ENCODE results near the gene ARHGEF35. TPM values are rescaled to one million over a fixed set of nuclear protein-coding genes. Genes with fewer than 3 reads are reported as not detected.
"Not testable (repeated sequence)": the region's sequence is repeated elsewhere in the genome, so short reads cannot be mapped to it uniquely, and the experiment has no call there.

ARHGEF35 gene
- 0.89 and 1.2 TPM in 2 replicates for total RNA-seq
- long read RNA-seq, result 0 reads

DNA sequence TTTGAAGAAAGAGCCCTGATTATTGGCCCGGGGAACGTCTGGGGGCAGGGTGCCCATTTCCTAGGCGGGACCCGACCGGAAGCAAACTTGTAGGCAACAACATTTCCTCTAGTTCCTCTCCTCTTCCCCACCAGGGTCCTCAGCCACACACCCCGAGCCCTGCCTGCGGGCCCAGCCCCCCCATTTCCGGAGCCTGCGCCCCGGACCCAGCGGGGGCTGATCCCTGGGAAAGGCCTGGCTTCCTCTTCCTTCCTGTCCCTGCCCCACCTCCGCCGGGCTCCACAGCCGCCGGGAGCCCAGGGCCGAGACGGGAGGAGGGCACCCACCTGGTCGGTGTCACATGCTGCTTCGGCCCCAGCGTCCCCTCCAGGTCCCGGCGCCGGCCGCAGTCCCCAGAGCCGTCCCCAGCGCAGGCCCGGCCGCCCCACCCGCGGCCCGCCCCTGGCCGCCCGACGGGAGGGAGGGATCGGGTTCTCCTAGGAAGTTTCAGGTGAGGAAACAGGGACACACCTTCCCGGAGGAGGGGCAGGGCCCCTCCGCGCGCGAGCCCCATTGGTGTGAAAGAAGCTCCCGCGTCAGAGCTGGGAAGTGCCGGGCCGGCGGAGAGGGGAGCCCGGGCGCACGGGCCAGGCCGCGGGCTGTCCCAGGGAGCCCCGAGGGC lies at the start of gene ARHGEF35:
TSS of gene ARHGEF35 (minus strand) at position 622 of the 661 bp plus-strand sequence. CDS start 7,450 bp downstream, outside the sequence.
- not testable (repeated sequence) for H3K4me1 Mint-ChIP-seq; H3K9me3 Mint-ChIP-seq; H3K27me3 Mint-ChIP-seq (ENCODE audit: low read depth); DNase-seq (ENCODE audit: low read depth, low spot score); H3K36me3 Mint-ChIP-seq (ENCODE audit: low read depth); H3K27ac Mint-ChIP-seq (ENCODE audit: unreplicated experiment)
- peak within 1 kb of the TSS; percentile 75 for H3K4me3 Mint-ChIP-seq

DNA sequence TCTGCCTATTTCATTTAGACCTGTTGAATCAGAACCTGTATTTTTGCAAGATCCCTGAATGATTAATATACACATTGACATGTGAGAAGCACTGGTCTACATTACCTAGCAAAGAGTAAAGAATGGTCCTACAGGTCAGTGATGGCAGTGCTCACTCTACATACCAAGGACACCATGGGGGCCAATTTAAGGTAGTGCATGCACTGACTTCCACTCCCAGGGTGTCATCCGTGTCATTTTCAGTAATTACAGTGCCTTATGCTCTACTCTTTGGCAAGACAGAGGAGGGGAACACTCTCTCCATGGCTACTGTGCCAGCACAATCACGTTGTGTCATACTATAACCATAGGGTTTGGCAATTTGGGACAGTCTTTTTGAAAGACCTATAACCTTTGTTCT lies 49.7 kb upstream of the ARHGEF35 start:
- not testable (repeated sequence) for H3K27ac Mint-ChIP-seq (ENCODE audit: unreplicated experiment); H3K27me3 Mint-ChIP-seq (ENCODE audit: low read depth); H3K36me3 Mint-ChIP-seq (ENCODE audit: low read depth); H3K9me3 Mint-ChIP-seq; H3K4me3 Mint-ChIP-seq; H3K4me1 Mint-ChIP-seq; DNase-seq (ENCODE audit: low read depth, low spot score)

DNA sequence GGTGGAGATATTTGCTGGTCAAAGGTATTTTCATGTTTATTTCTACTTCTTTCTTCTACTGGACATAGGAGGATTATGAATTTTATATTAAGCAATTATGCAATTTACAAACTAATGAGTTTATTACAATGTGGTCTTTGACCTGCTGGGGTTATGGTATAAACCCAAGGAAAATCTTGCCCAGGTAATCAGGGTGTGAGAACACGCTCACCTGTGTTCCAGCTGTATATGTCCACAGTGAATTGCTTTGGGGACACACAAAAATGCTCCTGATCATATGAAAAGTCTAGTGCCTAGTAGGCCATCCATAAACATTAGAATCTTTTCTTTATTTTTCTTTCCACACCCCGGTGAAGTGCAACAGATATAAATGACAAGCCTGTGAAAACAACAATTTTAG lies 43.7 kb upstream of the ARHGEF35 start, which contains the start of gene OR2A42:
TSS of gene OR2A42 (minus strand) at position 241 of the 400 bp plus-strand sequence. CDS start 6,762 bp downstream, outside the sequence.
- not testable (repeated sequence) for H3K27ac Mint-ChIP-seq (ENCODE audit: unreplicated experiment); DNase-seq (ENCODE audit: low read depth, low spot score); H3K4me3 Mint-ChIP-seq; H3K9me3 Mint-ChIP-seq; H3K4me1 Mint-ChIP-seq; H3K27me3 Mint-ChIP-seq (ENCODE audit: low read depth); H3K36me3 Mint-ChIP-seq (ENCODE audit: low read depth)

DNA sequence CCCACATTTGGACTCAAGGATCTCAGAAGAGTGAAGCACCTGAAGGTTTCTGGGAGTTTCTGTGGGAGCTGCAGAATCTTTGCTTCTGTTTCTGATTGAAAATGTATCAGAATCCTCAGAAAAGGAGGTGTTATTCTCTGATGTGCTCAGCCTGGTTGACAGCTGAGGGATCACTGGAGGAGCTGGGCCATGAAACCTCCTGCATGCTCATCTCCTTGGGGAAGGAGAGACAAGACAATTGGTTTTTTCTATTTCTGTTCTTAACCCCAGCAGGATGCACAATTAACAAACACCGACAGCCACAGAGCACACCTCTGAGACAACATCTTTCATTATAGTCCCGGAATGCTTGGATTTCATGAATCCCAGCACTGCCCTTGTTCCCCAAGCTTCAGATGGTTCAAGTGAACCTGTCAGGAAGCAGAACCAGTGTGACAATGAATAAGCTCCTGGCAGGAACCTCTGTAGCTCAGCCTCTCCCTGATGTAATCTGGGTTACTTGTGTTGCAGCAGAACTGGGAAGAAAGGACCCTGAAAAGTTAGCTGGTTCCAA lies 43.0 kb upstream of the ARHGEF35 start:
- H3K4me3 Mint-ChIP-seq; DNase-seq (ENCODE audit: low read depth, low spot score); H3K36me3 Mint-ChIP-seq (ENCODE audit: low read depth); H3K9me3 Mint-ChIP-seq; H3K27me3 Mint-ChIP-seq (ENCODE audit: low read depth); H3K4me1 Mint-ChIP-seq; H3K27ac Mint-ChIP-seq (ENCODE audit: unreplicated experiment): not testable (repeated sequence)

DNA sequence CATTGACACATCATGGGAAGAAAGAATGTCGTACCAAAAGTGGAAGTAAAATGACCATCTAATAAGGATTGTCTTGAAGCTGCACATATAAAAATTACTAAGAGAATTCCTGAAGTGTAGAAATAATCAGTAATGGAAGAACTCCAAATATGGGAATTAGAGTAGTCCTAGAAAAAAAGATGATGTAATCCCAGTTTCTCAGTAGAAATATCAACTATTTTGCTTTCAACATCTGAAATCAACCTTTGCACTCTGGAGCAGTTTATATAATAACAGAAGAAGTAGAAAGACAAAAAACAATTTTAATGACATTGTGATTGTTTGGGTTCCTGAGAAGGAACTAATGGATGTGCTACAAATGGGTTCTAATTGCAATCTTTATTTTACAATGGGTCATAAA lies 37.4 kb upstream of the ARHGEF35 start:
- H3K27ac Mint-ChIP-seq (ENCODE audit: unreplicated experiment); DNase-seq (ENCODE audit: low read depth, low spot score); H3K27me3 Mint-ChIP-seq (ENCODE audit: low read depth): not testable (repeated sequence)

DNA sequence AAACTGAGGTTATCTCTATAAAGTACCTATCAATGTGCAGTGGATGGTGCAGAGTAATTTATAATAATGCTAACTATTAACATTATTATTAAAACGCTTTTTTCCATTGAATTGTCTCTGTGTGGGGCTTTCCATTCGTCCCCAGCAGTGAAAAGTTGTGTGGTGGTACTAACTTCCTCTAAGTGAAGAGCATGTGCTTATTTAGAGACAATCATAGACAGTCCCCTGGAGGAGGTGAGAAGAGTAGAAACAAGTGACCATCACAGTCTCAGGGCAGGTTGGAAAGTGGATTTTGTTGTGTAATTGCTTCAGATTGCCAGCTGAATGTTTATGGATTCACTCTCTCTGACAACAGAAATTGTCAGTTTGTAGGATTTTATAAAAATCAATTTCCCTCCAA lies 35.4 kb upstream of the ARHGEF35 start:
- not testable (repeated sequence) for H3K27me3 Mint-ChIP-seq (ENCODE audit: low read depth); H3K9me3 Mint-ChIP-seq

More for the DNA sequence above, 37.4 kb upstream of the ARHGEF35 start:
- H3K36me3 Mint-ChIP-seq (ENCODE audit: low read depth); H3K9me3 Mint-ChIP-seq; H3K4me1 Mint-ChIP-seq; H3K4me3 Mint-ChIP-seq: not testable (repeated sequence)

DNA sequence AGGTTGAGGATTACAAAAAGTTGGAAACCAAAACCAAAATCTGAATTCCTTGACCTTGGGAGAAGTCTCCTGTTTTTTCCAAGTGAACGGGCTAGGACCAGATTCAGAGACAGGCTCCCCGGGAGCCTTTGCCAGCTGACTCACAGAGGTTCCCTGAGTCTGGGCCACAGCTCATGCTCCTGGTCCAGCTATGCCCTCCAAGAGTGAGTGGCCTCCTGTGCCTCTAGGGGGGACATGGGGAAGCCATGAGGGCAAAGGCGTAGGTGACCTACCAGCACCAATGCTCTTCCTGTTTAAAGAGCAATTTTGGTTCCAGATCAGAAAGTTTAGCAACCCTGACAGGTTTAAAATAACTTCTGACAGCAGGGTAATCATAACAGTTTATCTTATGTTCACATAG lies 33.2 kb upstream of the ARHGEF35 start:
- DNase-seq (ENCODE audit: low read depth, low spot score); H3K27me3 Mint-ChIP-seq (ENCODE audit: low read depth); H3K4me3 Mint-ChIP-seq; H3K27ac Mint-ChIP-seq (ENCODE audit: unreplicated experiment); H3K36me3 Mint-ChIP-seq (ENCODE audit: low read depth); H3K4me1 Mint-ChIP-seq; H3K9me3 Mint-ChIP-seq: not testable (repeated sequence)

More for the DNA sequence above, 35.4 kb upstream of the ARHGEF35 start:
- not testable (repeated sequence) for DNase-seq (ENCODE audit: low read depth, low spot score); H3K4me3 Mint-ChIP-seq; H3K36me3 Mint-ChIP-seq (ENCODE audit: low read depth); H3K4me1 Mint-ChIP-seq; H3K27ac Mint-ChIP-seq (ENCODE audit: unreplicated experiment)

DNA sequence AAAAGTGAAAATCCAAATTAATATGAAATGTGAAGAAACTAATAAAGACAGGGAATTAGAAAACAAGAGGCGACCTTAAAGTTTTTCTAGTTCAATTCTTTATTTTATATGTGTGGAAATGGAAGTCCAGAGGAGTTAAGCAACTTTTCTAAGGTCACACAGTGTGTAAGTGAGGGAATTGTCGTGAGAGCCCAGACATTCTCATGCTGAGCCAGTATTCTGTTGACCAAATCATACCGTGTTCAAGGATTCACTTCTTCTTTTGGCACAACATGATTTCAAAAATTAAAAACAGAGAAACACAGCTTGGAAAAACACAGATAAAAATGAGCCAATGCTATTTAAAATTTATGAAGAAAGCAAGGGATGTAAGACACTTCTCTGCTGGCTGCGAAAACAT lies 31.2 kb upstream of the ARHGEF35 start:
- H3K27ac Mint-ChIP-seq (ENCODE audit: unreplicated experiment); H3K36me3 Mint-ChIP-seq (ENCODE audit: low read depth); DNase-seq (ENCODE audit: low read depth, low spot score); H3K4me1 Mint-ChIP-seq; H3K4me3 Mint-ChIP-seq; H3K27me3 Mint-ChIP-seq (ENCODE audit: low read depth); H3K9me3 Mint-ChIP-seq: not testable (repeated sequence)

DNA sequence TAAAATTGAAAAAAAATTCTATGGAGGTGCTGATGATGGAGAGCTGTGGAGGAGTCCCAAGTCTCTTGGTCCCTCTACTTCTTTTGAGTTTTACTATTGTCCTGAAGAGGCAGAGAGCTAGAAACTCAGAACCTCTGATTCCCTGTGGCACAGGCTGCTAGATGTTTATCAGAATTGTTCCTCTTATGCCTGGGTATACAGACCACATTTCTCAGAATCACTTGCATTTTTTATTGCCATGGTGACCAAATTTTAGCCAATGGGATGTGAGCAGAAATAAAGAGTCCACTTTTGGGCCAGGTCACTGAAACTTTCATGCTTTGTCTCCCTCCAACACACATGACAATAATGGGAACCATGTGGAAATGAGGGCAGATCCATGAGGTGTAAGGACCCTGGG lies 28.0 kb upstream of the ARHGEF35 start:
- H3K9me3 Mint-ChIP-seq; H3K27ac Mint-ChIP-seq (ENCODE audit: unreplicated experiment): not testable (repeated sequence)

DNA sequence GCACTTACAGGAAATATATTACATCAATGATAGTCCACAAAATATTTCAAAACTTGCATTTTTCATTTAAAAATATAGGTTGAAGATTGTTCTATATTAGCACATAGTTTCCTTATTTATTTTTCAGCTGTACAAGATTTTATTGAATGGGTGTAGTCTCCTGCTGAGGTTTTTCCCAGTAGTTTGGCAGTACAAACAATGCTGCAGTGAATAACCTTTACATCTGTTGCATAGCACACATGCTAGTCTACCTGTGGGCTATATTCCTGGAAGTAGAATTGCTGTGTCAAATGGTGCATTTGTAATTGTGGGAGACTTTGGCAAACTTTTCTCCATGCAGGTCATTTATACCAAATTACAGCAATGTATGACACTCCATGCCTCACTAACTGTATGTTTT lies 24.9 kb upstream of the ARHGEF35 start:
- not testable (repeated sequence) for H3K27me3 Mint-ChIP-seq (ENCODE audit: low read depth); H3K9me3 Mint-ChIP-seq; H3K27ac Mint-ChIP-seq (ENCODE audit: unreplicated experiment); H3K4me3 Mint-ChIP-seq; H3K4me1 Mint-ChIP-seq; DNase-seq (ENCODE audit: low read depth, low spot score); H3K36me3 Mint-ChIP-seq (ENCODE audit: low read depth)

More for the DNA sequence above, 28.0 kb upstream of the ARHGEF35 start:
- H3K36me3 Mint-ChIP-seq (ENCODE audit: low read depth); H3K4me1 Mint-ChIP-seq; H3K4me3 Mint-ChIP-seq; DNase-seq (ENCODE audit: low read depth, low spot score); H3K27me3 Mint-ChIP-seq (ENCODE audit: low read depth): not testable (repeated sequence)

DNA sequence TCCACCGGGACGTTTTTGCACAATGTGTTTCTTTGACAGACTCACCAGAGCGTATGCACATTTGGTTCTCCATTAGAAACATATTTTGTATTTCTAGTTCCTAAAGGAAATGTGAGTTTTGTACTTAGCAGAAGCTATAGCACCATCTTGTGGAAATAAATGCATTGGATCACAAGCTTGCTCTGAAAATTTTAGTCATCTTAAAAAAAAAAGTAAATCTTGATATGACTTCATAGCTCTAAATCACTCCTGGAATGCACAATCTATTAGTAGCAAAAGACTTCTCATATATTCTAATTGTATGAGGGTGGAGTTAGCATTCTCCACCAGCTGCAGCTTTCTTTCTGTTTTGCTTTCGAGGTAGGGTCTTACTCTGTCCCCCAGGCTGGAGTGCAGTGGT lies 23.5 kb upstream of the ARHGEF35 start:
- not testable (repeated sequence) for H3K9me3 Mint-ChIP-seq; DNase-seq (ENCODE audit: low read depth, low spot score); H3K4me1 Mint-ChIP-seq; H3K4me3 Mint-ChIP-seq; H3K36me3 Mint-ChIP-seq (ENCODE audit: low read depth); H3K27me3 Mint-ChIP-seq (ENCODE audit: low read depth); H3K27ac Mint-ChIP-seq (ENCODE audit: unreplicated experiment)

DNA sequence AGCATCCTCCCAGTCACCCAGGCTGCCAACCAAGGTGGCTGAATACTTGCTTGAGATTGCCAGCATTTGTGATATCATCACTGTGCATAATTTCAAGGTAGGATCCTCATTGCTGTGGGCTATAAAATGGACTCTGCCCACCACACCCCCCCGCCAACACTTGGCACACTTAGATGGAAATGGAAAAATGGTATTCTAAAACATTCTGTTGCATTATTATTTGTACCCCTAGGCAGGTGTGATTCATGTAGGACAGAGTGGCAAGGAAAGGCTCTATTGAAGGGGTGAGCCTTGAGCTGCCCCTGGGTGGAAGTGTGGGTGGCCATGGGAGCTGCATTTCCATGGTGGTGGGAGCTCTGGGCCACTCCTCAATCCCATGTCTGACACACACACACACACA lies 22.9 kb upstream of the ARHGEF35 start:
- H3K27me3 Mint-ChIP-seq (ENCODE audit: low read depth); H3K36me3 Mint-ChIP-seq (ENCODE audit: low read depth); H3K4me1 Mint-ChIP-seq; DNase-seq (ENCODE audit: low read depth, low spot score); H3K27ac Mint-ChIP-seq (ENCODE audit: unreplicated experiment); H3K9me3 Mint-ChIP-seq; H3K4me3 Mint-ChIP-seq: not testable (repeated sequence)

DNA sequence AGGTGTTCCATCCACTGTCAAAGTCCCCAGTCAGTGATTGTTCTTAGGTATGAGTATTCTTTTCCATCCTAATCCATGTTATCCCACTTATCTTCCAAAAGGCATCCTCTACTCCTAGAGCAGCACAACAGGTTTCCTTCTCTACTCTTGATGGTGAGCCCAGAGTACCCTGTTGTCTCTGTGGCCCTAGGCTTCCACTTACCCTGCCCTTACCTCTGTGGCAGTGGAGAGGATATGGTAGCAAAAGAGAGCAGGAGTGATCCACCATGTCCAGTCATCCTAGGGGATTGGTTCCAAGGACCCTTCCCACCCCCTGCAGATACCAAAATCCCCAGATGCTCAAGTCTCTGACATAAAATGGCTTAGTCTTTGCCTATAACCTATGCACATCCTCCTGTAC lies 21.6 kb upstream of the ARHGEF35 start:
- H3K4me1 Mint-ChIP-seq; H3K36me3 Mint-ChIP-seq (ENCODE audit: low read depth); H3K27ac Mint-ChIP-seq (ENCODE audit: unreplicated experiment); DNase-seq (ENCODE audit: low read depth, low spot score); H3K27me3 Mint-ChIP-seq (ENCODE audit: low read depth); H3K9me3 Mint-ChIP-seq; H3K4me3 Mint-ChIP-seq: not testable (repeated sequence)

DNA sequence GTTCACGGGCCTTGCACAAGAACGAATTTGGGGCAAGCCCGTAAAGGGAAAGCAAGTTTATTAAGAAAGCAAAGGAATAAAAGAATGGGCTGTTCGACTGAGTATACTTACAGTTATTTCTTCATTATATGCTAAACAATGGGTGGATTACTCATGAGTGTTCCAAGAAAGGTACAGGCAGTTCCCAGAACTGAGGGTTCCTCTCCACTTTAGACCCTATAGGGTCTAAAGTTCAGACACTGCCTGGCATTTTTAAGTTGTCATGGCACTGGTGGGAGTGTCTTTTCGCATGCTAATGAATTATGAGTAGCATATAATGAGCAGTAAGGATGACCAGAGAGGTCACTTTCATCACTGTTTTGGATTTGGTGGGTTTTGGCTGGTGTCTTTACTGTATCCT lies 9.7 kb upstream of the ARHGEF35 start:
- H3K27me3 Mint-ChIP-seq (ENCODE audit: low read depth); H3K36me3 Mint-ChIP-seq (ENCODE audit: low read depth); H3K27ac Mint-ChIP-seq (ENCODE audit: unreplicated experiment); H3K4me3 Mint-ChIP-seq; H3K9me3 Mint-ChIP-seq; DNase-seq (ENCODE audit: low read depth, low spot score); H3K4me1 Mint-ChIP-seq: not testable (repeated sequence)

Data from neural crest cell (in vitro differentiated cells).